Measurements from ENCODE around the gene LAS1L.

DNA sequence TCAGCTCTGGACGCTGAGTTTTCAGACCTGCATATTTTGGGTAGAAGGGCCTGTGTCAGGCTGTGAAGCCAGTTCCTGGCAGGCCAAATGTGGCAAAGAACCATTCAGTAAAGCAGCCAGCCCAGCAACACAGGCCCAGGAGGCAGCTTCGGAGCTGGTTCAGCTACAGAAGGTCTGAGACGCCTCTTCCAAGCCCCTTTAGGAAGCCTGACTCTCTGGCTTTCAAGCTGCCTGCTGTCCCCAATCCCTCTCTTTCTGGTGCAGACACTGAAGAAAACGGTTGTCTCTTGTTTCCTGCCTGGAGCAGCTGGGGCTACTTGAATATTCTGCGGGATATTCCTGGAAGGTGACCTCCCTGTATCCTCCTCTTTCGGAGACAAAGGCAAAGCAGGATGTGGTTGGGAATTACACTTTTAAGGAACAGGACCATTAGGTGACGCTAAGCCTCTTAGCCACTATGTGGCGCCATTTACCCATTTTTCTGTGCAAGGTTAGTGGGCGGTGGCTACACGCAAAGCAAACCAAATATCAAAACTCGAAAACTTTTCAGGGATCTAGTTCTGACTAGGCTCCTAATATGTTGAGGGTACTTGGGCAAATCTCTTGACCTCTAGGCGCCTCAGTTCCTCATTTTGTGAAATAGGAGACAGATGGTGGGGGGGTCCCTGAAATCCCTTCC is 47.2 kb upstream of the LAS1L start:
- no peak for TF ChIP-seq POLR2AphosphoS5 (IDR thresholded peaks at IDR 0.05; ENCODE audit: low read depth, low read length)
- 0 out of 2 replicates have a peak, but pooled peaks have one; percentile 32 for TF ChIP-seq RFX5 (IDR thresholded peaks at IDR 0.05; ENCODE audit: low read length)
- TF ChIP-seq, protein P1, sequence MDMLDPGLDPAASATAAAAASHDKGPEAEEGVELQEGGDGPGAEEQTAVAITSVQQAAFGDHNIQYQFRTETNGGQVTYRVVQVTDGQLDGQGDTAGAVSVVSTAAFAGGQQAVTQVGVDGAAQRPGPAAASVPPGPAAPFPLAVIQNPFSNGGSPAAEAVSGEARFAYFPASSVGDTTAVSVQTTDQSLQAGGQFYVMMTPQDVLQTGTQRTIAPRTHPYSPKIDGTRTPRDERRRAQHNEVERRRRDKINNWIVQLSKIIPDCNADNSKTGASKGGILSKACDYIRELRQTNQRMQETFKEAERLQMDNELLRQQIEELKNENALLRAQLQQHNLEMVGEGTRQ (IDR thresholded peaks at IDR 0.05; ENCODE audit: borderline replicate concordance, low read depth, low read length), result no peak
- TF ChIP-seq, protein P2, sequence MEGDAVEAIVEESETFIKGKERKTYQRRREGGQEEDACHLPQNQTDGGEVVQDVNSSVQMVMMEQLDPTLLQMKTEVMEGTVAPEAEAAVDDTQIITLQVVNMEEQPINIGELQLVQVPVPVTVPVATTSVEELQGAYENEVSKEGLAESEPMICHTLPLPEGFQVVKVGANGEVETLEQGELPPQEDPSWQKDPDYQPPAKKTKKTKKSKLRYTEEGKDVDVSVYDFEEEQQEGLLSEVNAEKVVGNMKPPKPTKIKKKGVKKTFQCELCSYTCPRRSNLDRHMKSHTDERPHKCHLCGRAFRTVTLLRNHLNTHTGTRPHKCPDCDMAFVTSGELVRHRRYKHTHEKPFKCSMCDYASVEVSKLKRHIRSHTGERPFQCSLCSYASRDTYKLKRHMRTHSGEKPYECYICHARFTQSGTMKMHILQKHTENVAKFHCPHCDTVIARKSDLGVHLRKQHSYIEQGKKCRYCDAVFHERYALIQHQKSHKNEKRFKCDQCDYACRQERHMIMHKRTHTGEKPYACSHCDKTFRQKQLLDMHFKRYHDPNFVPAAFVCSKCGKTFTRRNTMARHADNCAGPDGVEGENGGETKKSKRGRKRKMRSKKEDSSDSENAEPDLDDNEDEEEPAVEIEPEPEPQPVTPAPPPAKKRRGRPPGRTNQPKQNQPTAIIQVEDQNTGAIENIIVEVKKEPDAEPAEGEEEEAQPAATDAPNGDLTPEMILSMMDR (IDR thresholded peaks at IDR 0.05), result peak; percentile 93
- TF ChIP-seq NRF1 (IDR thresholded peaks at IDR 0.05; ENCODE audit: low read depth, low read length), result no peak
